C4-2B (cell line): Measurements from ENCODE around the gene NPAS1.

Source experiments
- ZFX ChIP-seq: fragments of 450-650 bp; IDR thresholded peaks from 2 replicates; pipeline ENCODE4 v1.6.1; 2017
- TF ChIP-seq, protein P1 (sequence below): fragments of 450-650 bp; conservative IDR thresholded peaks from 2 replicates; pipeline ENCODE4 v1.5.1; 2017; ENCODE audit warnings: mild to moderate bottlenecking

DNA sequence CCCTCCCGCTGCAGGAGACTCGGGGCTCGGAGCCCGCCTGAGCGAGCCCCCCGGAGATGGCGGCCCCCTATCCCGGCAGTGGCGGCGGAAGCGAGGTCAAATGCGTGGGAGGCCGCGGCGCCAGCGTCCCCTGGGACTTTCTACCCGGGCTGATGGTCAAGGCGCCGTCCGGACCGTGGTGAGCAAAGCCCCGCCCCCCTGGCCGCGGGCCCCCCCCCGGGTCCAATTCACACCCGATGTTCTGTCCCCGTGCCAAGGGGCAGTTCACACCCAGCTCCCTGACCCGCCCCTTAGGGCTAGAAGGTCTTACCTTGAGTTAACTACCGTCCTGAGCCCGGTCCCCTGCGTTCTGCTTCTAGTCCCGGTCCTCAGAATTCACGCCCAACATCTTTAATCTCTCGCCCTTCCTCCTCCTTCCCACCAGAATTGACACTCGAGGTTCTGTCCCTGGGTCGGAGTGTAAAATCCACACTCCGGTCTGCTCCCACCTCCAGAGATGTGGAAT lies 1.4 kb downstream of the NPAS1 start:
- TF ChIP-seq, protein P1, sequence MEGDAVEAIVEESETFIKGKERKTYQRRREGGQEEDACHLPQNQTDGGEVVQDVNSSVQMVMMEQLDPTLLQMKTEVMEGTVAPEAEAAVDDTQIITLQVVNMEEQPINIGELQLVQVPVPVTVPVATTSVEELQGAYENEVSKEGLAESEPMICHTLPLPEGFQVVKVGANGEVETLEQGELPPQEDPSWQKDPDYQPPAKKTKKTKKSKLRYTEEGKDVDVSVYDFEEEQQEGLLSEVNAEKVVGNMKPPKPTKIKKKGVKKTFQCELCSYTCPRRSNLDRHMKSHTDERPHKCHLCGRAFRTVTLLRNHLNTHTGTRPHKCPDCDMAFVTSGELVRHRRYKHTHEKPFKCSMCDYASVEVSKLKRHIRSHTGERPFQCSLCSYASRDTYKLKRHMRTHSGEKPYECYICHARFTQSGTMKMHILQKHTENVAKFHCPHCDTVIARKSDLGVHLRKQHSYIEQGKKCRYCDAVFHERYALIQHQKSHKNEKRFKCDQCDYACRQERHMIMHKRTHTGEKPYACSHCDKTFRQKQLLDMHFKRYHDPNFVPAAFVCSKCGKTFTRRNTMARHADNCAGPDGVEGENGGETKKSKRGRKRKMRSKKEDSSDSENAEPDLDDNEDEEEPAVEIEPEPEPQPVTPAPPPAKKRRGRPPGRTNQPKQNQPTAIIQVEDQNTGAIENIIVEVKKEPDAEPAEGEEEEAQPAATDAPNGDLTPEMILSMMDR, result no peak
- no peak for TF ChIP-seq ZFX
